ENCODE results near the gene SPTB.

DNA sequence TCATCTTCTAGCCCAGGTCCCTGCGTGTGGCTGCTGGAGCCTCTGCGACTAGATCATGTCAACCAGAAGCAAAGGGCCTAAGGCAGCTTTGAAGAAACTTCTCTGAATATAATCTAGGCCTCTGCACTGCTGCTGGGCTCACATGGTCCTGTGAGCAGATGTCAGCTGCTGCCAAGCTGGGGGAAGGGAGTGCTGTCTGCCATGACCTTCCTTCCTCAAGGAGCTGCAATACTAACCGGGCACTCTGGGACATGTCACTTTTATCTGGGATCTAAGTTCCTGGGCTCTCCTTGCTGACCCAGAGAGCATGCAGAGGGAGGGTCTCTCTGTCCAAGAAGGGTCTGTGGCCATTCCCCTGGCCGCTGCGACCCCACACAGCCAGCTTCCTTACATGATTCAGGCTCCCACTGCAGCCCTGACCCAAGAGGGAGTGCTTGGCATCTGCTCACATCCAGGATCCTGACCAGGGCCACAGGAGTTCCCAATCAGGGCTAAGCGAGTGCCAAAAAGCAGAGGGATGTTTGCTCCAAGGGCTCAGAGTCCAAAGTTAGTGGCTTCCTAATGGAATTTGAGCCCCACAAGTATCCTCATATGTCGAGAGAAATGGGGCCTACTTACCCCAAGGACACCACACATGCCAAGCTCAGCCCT, 101.5 kb downstream of the SPTB start:
- TF ChIP-seq, protein P1, sequence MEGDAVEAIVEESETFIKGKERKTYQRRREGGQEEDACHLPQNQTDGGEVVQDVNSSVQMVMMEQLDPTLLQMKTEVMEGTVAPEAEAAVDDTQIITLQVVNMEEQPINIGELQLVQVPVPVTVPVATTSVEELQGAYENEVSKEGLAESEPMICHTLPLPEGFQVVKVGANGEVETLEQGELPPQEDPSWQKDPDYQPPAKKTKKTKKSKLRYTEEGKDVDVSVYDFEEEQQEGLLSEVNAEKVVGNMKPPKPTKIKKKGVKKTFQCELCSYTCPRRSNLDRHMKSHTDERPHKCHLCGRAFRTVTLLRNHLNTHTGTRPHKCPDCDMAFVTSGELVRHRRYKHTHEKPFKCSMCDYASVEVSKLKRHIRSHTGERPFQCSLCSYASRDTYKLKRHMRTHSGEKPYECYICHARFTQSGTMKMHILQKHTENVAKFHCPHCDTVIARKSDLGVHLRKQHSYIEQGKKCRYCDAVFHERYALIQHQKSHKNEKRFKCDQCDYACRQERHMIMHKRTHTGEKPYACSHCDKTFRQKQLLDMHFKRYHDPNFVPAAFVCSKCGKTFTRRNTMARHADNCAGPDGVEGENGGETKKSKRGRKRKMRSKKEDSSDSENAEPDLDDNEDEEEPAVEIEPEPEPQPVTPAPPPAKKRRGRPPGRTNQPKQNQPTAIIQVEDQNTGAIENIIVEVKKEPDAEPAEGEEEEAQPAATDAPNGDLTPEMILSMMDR (optimal IDR thresholded peaks at IDR 0.05 in 1 of 3, IDR thresholded peaks at IDR 0.05 in 1 of 3, conservative IDR thresholded peaks at IDR 0.05 in 1 of 3; ENCODE audit: extremely low read depth in 1 of 3, insufficient read depth in 2 of 3, low read length in 3 of 3): no peak
- no peak for TF ChIP-seq EZH2 (IDR thresholded peaks at IDR 0.05; ENCODE audit: low read length)

Measured in keratinocyte (primary cell).